Left renal pelvis (tissue), 4 donors: ENCODE results near the gene SRRM5. TPM values are rescaled to one million over a fixed set of nuclear protein-coding genes. Genes with fewer than 3 reads are reported as not detected.
A peak's percentile ranks its signal among the peaks of the same experiment; 100 is the strongest.
"Not testable (repeated sequence)": the region's sequence is repeated elsewhere in the genome, so short reads cannot be mapped to it uniquely, and the experiment has no call there.

Experiments
- DNase-seq, 4 donors: peaks; one replicate each; pipeline ENCODE4 v3.0.0-alpha.2; 2013; ENCODE audit warnings: low read depth in 4 of 4, low spot score in 3 of 4
- polyA plus RNA-seq, 4 donors: library from polyadenylated mRNA; unstranded; fragments of 120-200 nt; gene quantifications; one replicate each; pipeline ENCODE4 v1.2.1, GENCODE V29; 2013; ENCODE audit not compliant: insufficient read length in 4 of 4

Gene SRRM5
- polyA plus RNA-seq, 4 donors = 0.41 to 2.3 (median 1.2) TPM

- no peak for DNase-seq
Observed at GRCh38 chr19:43612374-43612773, 486 bp downstream of the SRRM5 start.

GRCh38 chr19:43616306-43616705, 4.4 kb downstream of the SRRM5 start:
- DNase-seq = no peak

GRCh38 chr19:43616954-43617353, 5.1 kb downstream of the SRRM5 start:
- no peak for DNase-seq

DNA sequence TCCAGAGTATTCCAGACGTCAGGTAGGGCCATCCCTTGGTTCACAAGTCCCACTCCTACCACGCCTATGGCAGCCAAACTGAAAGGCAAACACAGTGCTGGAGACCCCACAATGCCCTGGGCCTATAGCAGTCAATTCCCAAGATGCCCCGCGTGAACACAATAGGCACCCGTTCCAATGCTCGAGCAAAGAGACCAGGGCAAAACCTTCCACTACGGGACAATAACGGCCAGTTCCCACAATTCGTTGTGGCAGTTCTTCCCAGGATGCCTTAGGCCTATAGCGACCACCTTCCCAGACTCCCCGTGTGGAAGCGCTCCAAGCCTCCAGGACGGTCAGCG, 7.0 kb downstream of the SRRM5 start:
- DNase-seq = no peak

GRCh38 chr19:43619262-43620060, 7.6 kb downstream of the SRRM5 start, which contains the start of gene ZNF428:
TSS of gene ZNF428 (minus strand) at chr19:43619629. CDS start at chr19:43614304, 5,325 bp downstream.
- DNase-seq = peak; percentile 78 to 83 (median 80)

DNA sequence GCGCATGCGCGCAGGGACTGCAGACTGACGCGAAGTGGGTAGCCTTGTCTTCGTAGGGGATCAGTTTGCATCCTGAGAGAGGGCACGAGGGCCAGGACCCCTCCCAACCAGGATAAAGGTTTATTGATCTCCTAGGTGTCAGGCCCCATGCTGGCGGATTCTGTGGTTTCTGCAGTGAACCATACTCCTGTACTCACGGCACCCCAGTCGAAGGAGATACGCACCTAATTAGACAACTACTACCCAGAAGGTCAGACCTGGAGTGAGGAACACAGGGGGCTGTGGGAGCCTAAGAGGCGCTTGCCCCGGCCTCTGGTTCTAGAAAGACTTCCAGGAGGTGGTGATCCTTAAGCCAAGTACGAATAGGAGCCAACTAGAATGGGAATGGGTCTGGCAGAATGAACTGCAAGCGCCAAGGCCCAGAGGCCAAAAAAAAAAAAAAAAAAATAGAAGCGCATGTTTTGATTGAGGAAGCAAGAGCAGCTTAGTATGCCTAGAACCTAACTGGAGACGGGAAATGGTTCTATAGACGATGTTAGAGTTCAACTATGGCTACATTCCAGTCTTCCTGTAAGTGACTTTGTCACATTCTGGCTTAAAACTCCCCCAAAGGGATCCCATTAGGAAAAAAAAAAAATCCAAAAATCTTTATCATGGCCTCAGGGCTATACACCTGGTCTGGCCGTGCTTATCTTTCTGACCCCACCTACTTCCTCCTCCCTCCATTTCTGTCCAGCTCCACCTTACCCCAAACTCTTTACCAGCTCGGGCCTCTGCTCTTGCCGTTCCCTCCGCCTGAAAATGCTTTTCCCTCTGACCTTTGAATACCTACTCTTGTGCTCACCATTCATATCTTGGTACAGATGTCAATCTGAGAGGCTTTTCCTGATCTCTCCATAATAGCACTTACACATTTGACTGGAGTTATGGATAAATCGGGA, 8.4 kb downstream of the SRRM5 start:
- no peak for DNase-seq

GRCh38 chr19:43622070-43622469, 10.2 kb downstream of the SRRM5 start:
- DNase-seq = no peak

DNA sequence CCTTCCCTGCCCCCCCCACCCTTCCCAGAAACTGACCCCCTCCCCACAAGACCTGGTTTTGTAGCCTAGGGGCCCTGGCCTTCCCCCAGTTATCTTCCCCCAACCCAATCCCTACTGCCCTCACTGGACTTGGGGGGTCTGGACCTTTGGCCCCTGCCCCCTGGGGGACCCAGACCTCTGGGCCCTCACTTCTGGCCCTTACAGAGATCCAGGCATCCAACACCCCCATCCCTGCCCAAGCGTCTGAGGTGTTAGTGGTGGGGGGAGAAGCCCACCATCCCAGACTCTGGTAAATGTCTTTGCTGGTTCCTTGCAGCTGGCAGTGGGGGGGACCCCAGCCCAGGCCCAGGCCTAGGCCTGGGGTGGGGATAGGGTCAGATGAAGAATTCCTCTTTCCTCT, 11.1 kb downstream of the SRRM5 start:
- DNase-seq = no peak

DNA sequence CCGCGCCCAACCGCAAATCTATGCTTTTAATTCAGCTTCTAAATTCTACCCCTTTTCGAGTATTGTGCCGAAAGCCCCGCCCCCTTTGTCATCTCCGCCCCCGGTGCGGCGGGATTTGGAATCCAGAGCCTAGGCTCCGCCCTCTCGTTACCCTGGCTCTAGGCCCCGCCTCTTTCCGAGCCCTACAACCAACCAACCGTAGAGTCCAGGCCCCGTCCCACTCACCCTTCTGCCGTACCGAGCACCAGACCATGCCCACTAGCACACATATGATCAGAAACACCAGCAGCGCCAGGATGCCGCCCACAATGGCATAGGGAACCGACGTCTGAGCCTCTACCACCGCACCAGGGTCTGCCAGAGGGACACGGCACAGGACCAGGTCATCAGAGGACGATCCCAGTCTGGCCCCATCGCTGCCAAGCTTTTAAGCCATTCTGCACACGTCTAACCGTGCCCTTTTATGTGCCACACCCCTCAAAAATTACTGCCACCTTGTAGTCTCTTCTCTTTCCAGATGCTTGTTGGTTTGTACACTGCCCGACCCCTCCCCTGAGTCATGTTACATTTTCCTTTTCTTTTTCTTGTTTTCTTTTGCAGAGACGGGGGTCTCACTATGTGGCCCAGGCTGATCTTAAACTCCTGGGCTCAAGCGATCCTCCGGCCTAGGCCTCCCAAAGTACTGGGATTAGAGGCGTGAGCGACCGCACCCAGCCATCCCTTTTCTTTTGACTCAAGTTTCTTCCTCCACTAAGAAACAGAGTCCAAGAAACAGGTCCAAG, 12.2 kb downstream of the SRRM5 start:
- DNase-seq = no peak

- no peak for DNase-seq
Observed at GRCh38 chr19:43624933-43625332, 13.0 kb downstream of the SRRM5 start.

GRCh38 chr19:43625918-43626579, 14.2 kb downstream of the SRRM5 start:
- no peak for DNase-seq

DNA sequence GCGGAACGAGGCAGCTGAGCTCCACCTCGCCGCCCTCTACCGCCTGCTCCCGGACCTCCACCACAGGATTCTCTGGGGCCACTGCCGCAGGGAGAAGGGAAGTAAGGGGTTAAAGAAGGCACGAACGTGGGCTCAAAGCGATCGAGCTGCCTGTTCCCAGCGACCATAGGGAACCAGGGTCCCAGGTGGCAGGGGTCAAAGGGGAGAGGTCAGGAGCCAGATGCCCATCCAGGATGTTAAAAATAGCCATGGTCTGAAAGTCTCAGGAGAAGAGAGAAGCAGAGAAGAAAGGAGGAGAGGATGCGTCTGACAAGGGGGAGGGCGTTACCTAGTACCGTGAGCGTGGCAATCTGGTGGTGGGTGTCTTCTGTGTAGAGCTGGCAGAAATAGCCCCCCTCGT, 14.9 kb downstream of the SRRM5 start:
- no peak for DNase-seq

DNA sequence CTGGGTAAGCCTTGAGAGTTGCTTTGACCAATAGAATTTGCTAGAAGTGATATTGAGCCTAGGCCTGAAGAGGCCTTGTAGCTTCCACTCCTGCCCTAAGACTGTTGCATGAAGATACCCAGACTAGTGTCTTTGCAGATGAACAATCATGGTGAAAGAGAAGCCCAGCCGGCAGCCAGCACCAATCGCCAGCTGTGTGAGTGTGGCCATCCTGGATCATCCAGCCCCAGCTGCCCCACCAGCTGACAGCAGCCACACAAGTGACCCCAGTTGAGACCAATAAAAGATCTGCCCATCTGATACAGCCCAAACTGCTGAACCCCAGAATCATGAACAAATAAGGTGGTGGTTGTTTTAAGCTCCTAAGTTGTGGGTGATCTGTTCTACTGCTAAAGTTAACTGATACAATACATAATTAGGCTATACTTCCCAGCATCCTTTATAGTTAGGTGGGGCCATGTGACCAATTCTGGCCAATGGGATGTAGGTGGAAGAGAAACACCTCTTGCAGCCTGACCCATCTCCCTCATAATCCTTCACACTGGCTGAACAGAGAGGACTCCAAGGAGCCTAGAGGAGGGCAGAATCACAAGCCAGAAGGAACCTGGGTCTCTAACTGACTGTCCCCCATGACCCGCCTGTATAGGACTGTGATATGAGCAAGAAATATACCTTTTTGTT, 16.9 kb downstream of the SRRM5 start:
- no peak for DNase-seq

DNA sequence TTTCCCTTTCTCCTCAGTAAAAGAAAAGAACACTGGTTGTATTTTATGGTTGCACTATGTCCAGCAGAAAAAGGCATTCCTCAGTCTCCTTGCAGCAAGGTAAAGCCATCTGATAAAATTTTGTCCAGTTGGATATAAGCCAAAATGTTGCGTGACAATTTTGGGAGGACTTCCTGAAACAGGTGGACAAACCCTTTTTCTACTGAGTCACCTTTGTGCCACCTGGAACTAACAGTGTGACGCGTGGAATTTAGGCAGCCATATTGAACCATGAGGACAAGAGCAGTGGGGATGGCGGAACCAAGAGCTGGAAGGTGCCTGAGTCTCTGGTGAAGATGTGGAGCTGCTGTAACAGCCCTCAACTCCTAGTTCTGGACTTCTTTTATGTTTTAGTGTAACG, 19.6 kb downstream of the SRRM5 start:
- DNase-seq = no peak

- no peak for DNase-seq
Observed at GRCh38 chr19:43633520-43633919, 21.6 kb downstream of the SRRM5 start.

DNA sequence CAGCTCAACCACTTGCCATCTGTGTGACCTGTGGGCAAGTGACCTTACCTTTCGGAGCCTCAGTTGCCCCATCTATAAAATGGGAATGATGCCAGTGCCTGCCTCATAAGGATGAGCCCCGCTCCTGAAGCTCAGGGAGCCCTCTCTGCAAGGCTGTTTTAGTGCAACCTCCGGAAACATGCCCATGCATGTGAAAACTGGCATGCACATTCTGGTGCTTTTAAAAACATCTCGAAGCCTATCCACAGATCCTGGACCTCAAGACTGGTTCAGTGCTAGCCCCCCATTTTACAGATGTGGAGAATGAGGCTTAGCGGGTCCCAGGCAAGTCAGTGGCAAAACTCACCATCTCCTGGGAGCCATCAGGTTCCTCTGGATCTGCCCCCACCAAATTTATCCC, 22.2 kb downstream of the SRRM5 start:
- DNase-seq = no peak

DNA sequence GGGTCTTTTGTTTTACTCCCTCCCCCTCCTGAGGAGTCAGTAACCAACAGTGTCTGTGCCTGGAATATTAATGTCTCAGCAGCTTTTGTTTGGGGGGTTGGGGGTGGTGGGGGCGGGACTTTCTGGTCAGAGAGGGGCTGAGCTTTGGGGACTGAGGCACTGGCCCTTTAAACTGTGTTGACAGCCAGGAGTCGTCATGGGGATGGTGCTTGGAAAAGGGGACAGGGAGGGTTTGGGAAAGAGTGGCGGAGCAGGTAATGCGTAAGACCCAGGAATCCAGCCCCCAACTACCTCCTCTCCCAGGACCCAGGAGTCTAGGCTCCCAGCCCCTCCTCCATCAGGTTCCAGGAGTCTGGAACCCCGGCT, 22.6 kb downstream of the SRRM5 start:
- DNase-seq = no peak

DNA sequence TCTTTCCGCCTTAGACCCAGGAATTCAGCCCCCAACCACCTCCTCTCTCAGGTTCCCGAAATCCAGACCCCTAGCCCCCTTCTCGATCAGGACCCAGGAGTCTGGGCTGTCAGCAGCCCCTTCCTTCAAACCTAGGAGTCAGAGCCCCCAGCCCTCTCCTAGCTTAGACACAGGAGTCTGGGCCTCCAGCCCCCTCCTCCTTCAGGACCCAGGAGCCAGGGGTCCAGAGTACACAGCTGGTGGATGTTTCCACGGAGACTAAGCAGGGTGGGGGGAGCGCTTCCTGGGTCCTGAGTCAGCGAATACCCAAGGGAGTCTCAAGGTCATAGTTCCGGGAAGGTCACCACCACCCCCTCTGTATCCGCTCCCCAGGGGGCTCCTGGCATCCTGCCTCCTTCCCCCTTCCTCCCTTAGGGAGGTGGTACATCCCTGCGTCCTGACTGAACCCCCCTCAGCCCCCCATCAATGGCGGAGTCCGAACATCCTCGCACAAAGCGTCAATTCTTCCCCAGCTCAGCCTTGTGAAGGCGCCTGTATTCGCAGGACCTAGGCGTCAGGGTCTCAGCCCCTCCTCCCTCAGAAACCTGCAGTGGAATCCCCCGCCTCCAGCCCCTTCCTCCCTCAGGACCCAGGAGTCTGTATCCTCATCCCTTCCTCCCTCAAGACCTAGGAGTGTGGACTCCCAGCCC, 23.1 kb downstream of the SRRM5 start:
- DNase-seq = no peak

GRCh38 chr19:43635561-43635940, 23.7 kb downstream of the SRRM5 start:
- not testable (repeated sequence) for DNase-seq
